GM23248 (cell line): ENCODE measurements around the gene FAXC.

ENCODE experiments used
- EZH2 ChIP-seq: fragments of 200-600 bp; sonication (generic); IDR thresholded peaks from 2 replicates; pipeline ENCODE4 v1.6.1; 2018; ENCODE audit warnings: antibody characterized with exemption, mild to moderate bottlenecking; ENCODE audit not compliant: insufficient read depth, poor library complexity, severe bottlenecking
- EZH2phosphoT487 ChIP-seq: fragments of 200-600 bp; sonication (generic); IDR thresholded peaks from 2 replicates; pipeline ENCODE4 v1.6.1; 2018; ENCODE audit warnings: antibody characterized with exemption, moderate library complexity, mild to moderate bottlenecking, low read depth; ENCODE audit not compliant: insufficient read depth

GRCh38 chr6:99288668-99289067 lies 60.8 kb downstream of the FAXC start:
- TF ChIP-seq EZH2 (no peak), EZH2phosphoT487 (no peak)
